Measurements from ENCODE around the gene COPG1.

The COPG1 gene

GRCh38 chr3:129315998-129316247 lies 66.5 kb downstream of the COPG1 start:
- no peak for DNase-seq

DNA sequence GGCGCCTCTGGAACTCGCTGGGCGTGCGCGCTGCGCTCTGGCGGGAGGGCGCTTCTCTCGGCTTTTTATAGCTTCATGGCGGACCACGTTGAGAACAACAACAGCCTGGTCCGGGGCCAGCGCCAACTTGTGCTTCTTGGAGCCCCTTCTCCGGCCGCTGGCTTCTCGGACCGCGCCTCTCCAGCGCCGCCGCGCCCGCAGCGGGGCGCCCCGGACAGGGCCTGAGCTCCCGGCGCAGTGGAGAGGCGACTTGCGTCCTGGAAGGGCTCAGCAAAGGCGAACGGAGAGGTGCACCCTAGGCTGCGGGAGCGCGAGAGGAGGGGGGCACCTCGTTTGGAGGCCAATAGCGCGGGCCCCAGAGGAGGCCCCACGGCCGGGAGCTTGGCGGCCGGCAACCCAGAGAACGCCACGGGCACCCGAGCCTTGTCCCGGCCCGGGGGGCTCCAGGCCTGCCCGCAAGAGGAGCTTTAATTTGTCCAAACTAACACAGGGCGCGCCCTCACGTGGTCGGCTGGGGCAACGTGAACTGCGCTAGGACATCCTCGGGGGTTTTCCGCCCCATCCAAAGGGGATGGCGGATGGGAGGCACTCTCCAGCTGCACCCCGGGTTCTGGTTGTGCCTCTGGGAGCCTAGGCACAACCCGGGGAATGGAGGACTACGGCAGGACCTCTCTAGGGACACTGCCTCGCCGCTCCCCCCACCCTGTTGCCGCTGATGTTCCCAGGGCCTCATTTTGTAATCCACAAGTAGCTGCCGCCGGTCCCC lies 67.0 kb downstream of the COPG1 start:
- DNase-seq = peak; percentile 81

GRCh38 chr3:129317014-129317771 lies 67.8 kb downstream of the COPG1 start:
- no peak for DNase-seq

DNA sequence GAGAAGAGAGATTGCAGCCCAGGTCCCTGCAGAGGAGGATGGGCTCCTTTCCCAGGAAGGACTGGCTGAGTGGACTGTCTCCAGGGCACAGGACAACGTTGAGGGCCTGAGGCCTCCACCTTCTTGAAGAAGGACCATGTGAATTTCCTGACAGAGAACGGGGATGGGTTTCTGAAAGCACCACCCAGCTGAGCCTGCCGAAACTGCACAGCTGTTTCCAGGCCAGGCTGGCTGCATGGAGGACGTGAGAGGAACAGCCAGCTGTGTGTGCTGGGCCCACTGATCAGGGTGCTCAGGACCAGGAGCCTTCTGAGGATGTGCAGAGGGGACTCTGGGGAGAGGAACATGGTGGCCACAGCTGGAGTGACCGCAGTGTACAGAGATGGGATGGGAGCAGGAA lies 68.4 kb downstream of the COPG1 start:
- DNase-seq = no peak

DNA sequence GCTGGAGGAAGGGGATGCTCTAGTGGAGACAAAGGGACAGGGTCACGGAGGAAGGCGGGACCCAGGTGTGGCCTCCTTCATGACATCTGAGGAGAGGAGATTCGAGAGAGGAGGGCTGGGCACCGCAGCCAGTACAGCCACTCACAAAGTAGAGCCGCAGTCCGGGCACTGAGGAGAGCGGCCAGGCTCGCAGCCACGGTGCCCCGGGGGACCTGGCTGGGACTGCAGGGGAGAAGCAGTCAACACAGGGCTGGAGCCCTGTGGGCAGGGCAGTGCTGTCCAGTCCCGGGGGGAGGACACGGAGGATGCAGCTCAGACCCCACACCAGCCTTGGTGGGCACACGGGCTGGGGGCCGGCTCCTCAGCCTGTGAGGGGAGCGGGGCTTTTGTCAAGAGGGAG lies 69.5 kb downstream of the COPG1 start:
- DNase-seq = no peak

GRCh38 chr3:129320261-129320660 lies 70.9 kb downstream of the COPG1 start:
- DNase-seq = no peak

GRCh38 chr3:129320825-129321487 lies 71.5 kb downstream of the COPG1 start:
- no peak for DNase-seq

GRCh38 chr3:129321887-129322286 lies 72.5 kb downstream of the COPG1 start:
- no peak for DNase-seq

- DNase-seq = no peak
Observed at GRCh38 chr3:129323651-129324294, 74.4 kb downstream of the COPG1 start.

- DNase-seq = no peak
Observed at GRCh38 chr3:129324855-129325254, 75.4 kb downstream of the COPG1 start.

DNA sequence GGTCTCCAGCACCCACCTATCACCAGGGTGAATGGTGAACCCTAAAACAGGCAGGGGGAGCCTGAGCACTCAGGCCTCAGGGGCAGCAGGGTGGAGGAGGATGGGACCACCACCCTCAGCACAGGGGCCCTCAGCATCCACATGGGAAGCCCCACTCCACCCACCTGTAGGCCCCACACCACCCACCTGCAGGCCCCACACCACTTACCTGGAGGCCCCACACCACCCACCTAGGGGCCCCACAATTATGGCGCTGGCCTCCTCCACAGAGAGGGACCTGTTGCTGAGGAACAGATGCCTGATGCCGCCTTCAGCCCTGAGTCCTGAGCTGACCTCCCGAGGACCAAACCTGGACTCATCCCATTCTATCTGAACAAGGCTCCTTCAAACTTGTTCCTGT lies 76.0 kb downstream of the COPG1 start:
- DNase-seq = no peak

DNA sequence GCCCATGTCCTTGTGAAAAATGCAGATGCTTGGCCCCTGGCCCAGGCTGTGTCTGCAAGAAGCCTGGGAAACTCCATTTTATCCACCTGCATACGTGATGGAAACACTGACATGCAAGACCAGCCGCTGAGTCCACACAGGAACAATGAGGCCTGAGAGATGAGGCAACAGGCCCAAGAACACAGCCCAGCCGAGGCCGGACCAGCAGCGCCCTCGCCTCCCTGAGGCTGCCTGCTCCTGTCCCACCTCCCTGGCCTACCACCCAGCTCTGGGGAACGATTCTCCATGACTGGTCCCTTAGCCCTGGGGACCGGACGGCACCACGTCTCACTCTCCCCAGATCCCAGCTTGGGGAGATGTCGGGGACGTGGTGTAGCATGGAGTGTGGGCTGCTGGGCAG lies 76.7 kb downstream of the COPG1 start:
- DNase-seq = no peak

GRCh38 chr3:129326595-129326994 lies 77.2 kb downstream of the COPG1 start:
- DNase-seq = no peak
